HG03354 (cell line): Measurements from ENCODE around the gene FAM180A.

Source experiments
- ATAC-seq: cut with Tn5 transposase; IDR thresholded peaks from one replicate; pipeline ENCODE4 v1.9.1; 2021; ENCODE audit warnings: mild to moderate bottlenecking; ENCODE audit not compliant: unreplicated experiment, poor library complexity, severe bottlenecking

The FAM180A gene

DNA sequence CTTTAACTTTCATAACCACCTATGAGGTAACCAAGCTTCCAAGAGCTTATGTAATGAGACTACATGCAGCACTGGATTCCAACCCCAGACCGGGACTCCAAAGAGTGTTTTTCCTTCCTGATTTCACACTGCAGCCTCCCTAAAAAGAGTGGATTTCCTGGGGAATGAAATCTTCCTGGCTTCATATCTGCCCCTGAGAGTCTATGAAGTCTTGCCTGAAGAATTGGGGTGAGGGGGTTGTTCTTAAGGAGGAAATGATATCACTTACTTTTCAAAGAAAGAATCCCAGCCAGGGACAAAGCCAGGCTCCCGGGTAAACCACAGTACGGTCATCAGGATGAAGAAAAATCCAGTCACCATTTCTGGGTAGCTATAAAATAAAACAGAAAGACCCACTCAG lies 56.6 kb downstream of the FAM180A start:
- no peak for ATAC-seq

DNA sequence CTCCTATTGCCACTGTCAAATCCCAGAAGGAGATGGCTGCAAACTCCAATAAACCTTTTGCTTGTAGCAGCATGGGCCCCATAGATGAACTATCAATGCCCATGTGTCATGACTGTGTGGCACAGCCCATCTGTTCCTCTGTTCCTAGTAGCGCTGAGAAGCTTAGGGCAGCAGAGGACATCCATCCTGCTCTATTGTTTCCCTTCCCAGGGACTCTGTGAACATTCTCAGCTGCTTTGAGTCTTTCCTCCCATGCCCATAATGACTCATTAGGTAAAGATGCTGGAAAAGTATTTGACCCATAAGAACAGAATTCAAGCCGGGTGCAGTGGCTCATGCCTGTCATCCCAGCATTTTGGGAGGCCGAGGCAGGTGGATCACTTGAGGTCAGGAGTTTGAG lies 58.0 kb downstream of the FAM180A start:
- ATAC-seq: no peak

GRCh38 chr7:135687466-135687865 lies 61.1 kb downstream of the FAM180A start:
- ATAC-seq: no peak

GRCh38 chr7:135685306-135686084 lies 63.1 kb downstream of the FAM180A start:
- ATAC-seq: no peak

- ATAC-seq: no peak
These were observed 63.9 kb downstream of the FAM180A start for GRCh38 chr7:135684699-135685098.

DNA sequence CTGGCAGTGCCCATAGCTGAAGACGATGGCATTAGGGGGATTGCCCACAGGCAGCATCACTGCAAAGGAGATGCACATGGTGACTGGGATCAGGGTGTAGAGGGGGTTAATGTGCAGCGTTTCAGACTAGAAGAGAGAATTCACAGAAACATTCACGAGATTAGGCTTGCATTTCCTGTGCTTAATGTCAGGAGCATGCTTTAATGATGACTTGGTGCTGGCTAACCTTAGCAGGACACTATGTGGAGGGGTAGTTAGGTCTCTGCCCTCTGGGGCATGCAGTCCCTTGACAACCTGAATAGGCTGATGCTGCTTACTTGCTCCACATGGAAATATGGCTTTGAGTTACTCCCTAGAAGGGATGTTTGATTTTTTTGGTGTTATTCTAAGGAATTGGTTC lies 64.5 kb downstream of the FAM180A start:
- no peak for ATAC-seq

GRCh38 chr7:135683609-135684008 lies 65.0 kb downstream of the FAM180A start:
- no peak for ATAC-seq

- no peak for ATAC-seq
These were observed 66.4 kb downstream of the FAM180A start for GRCh38 chr7:135682191-135682590.

DNA sequence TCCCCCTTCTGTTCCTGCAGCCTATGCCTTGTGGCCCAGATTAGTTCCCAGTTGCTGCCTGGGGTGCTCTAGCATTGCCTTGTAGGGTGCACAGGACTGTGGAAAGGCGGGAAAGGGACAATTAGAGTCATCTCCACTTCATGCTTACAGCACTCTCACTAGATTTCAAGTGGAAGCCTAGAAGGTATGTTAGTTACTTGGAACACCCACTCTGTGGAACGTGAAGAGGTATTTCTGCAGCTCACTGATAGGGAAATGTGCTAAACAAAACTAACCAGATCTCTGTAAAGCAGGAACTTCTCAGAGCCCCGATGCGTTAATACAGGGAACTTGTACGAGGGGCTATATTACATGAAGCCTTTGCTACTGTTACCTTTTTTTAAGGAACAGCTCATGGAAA lies 66.9 kb downstream of the FAM180A start:
- no peak for ATAC-seq
